Lower lobe of right lung (tissue), 2 donors: ENCODE measurements around the gene SRPRA. TPM values are rescaled to one million over a fixed set of nuclear protein-coding genes. Genes with fewer than 3 reads are reported as not detected.

ENCODE experiments used
- ATAC-seq, 2 donors: fragments of 200-7000 bp; cut with Tn5 transposase; one replicate each; pipeline ENCODE4 v1.9.1; 2020 to 2022; ENCODE audit warnings: mild to moderate bottlenecking in 2 of 2, moderate library complexity in 2 of 2
- DNase-seq: peaks from one replicate; pipeline ENCODE4 v3.0.0-alpha.2; 2020
- H3K27ac ChIP-seq: fragments of 200-600 bp; one replicate; pipeline ENCODE4 v1.8.0; 2022
- H3K27me3 ChIP-seq: fragments of 200-600 bp; one replicate; pipeline ENCODE4 v1.8.0; 2022; ENCODE audit warnings: low read depth
- H3K36me3 ChIP-seq: fragments of 200-600 bp; one replicate; pipeline ENCODE4 v1.8.0; 2022; ENCODE audit warnings: mild to moderate bottlenecking
- H3K4me1 ChIP-seq: fragments of 200-600 bp; one replicate; pipeline ENCODE4 v1.8.0; 2022
- H3K4me3 ChIP-seq: fragments of 200-600 bp; one replicate; pipeline ENCODE4 v1.8.0; 2022; ENCODE audit warnings: mild to moderate bottlenecking
- H3K9me3 ChIP-seq: fragments of 200-600 bp; one replicate; pipeline ENCODE4 v1.8.0; 2022
- CTCF ChIP-seq: fragments of 200-600 bp; IDR thresholded peaks from one replicate; pipeline ENCODE4 v1.8.0; 2022; ENCODE audit warnings: antibody characterized with exemption, mild to moderate bottlenecking
- intact Hi-C: fragments of 100-400 bp; cut with DNase I; formaldehyde crosslinking; loops from one replicate; pipeline ENCODE4 v1.11.0; 2022
- total RNA-seq: library from RNA; stranded (reverse); fragmentation: NEBNext Ultra II Directional; extraction: Animal tissue kit (Norgen Biotek cat#: 25700); gene quantifications from one replicate; pipeline ENCODE4 v1.2.1, GENCODE V29; 2021
- donor health status: DM: no; HTN: yes; CAD: no; lungs with severe emphysema.

SRPRA gene
- total RNA-seq, 1 donor from 2014 or later, result 108 TPM

GRCh38 chr11:126229858-126230540 lies 38.7 kb downstream of the SRPRA start:
- ATAC-seq (no peak), DNase-seq (no peak)
- H3K36me3 ChIP-seq, result peaks cover 8% of the 10 kb centered on the region
- H3K4me1 ChIP-seq, result peaks cover 16% of the 10 kb centered on the region
- no peak overlapping the region for H3K4me3 ChIP-seq
- no peaks in the 10 kb centered on the region for H3K27me3 ChIP-seq
- intact Hi-C loops, result no loop called here
- no peaks in the 10 kb centered on the region for H3K9me3 ChIP-seq
- H3K27ac ChIP-seq, result no peak overlapping the region
- TF ChIP-seq CTCF, result no peak

GRCh38 chr11:126226334-126227084 lies 42.2 kb downstream of the SRPRA start:
- H3K4me3 ChIP-seq, result no peak overlapping the region
- H3K4me1 ChIP-seq, result peaks cover 6% of the 10 kb centered on the region
- H3K9me3 ChIP-seq, result no peaks in the 10 kb centered on the region
- no peak for TF ChIP-seq CTCF
- no peak overlapping the region for H3K27ac ChIP-seq
- H3K36me3 ChIP-seq, result peaks cover 8% of the 10 kb centered on the region
- H3K27me3 ChIP-seq, result no peaks in the 10 kb centered on the region
- ATAC-seq, result no peak
- intact Hi-C loops, result no loop called here
- DNase-seq, result no peak

- Histone ChIP-seq H3K9me3 (no peaks in the 10 kb centered on the region), H3K27me3 (no peaks in the 10 kb centered on the region), H3K27ac (no peak overlapping the region), H3K4me3 (no peak overlapping the region), H3K36me3 (peaks cover 8% of the 10 kb centered on the region), H3K4me1 (no peaks in the 10 kb centered on the region)
- ATAC-seq, result no peak
- no peak for DNase-seq
- TF ChIP-seq CTCF, result no peak
- intact Hi-C loops, result no loop called here
These were observed 43.4 kb downstream of the SRPRA start for GRCh38 chr11:126225295-126225665.

- Histone ChIP-seq H3K36me3 (peaks cover 6% of the 10 kb centered on the region), H3K27ac (no peak overlapping the region), H3K4me3 (no peak overlapping the region), H3K9me3 (no peaks in the 10 kb centered on the region), H3K27me3 (no peaks in the 10 kb centered on the region), H3K4me1 (no peaks in the 10 kb centered on the region)
- no peak for TF ChIP-seq CTCF
- intact Hi-C loops, result no loop called here
- DNase-seq, result no peak
- no peak for ATAC-seq
These were observed 43.9 kb downstream of the SRPRA start for GRCh38 chr11:126224647-126225294.

GRCh38 chr11:126219547-126219946 lies 49.1 kb downstream of the SRPRA start:
- no peaks in the 10 kb centered on the region for H3K9me3 ChIP-seq
- peaks cover 11% of the 10 kb centered on the region for H3K4me1 ChIP-seq
- no peak for TF ChIP-seq CTCF
- H3K36me3 ChIP-seq, result no peaks in the 10 kb centered on the region
- no peak overlapping the region for H3K27ac ChIP-seq
- intact Hi-C loops, result no loop called here
- no peak overlapping the region for H3K4me3 ChIP-seq
- H3K27me3 ChIP-seq, result no peaks in the 10 kb centered on the region
- DNase-seq (no peak), ATAC-seq (no peak)
